HG02798 (cell line): ENCODE data around the gene ZNF337.
"Not testable (repeated sequence)": the region's sequence is repeated elsewhere in the genome, so short reads cannot be mapped to it uniquely, and the experiment has no call there.

Source experiments
- ATAC-seq: cut with Tn5 transposase; IDR thresholded peaks from one replicate; pipeline ENCODE4 v1.9.1; 2021; ENCODE audit warnings: mild to moderate bottlenecking; ENCODE audit not compliant: unreplicated experiment, poor library complexity

Gene ZNF337

GRCh38 chr20:25632940-25633790 lies 63.5 kb downstream of the ZNF337 start:
- no peak for ATAC-seq

GRCh38 chr20:25630615-25631014 lies 66.0 kb downstream of the ZNF337 start:
- ATAC-seq, result not testable (repeated sequence)

- ATAC-seq, result no peak
These were observed 66.7 kb downstream of the ZNF337 start for GRCh38 chr20:25629816-25630499.

- no peak for ATAC-seq
These were observed 69.9 kb downstream of the ZNF337 start for GRCh38 chr20:25626779-25627178.

GRCh38 chr20:25624500-25624939 lies 72.1 kb downstream of the ZNF337 start:
- ATAC-seq, result no peak
